HG03354 (cell line): ENCODE results near the gene AP2M1.
"Not testable (repeated sequence)": the region's sequence is repeated elsewhere in the genome, so short reads cannot be mapped to it uniquely, and the experiment has no call there.

Experiments used
- ATAC-seq: cut with Tn5 transposase; IDR thresholded peaks from one replicate; pipeline ENCODE4 v1.9.1; 2021; ENCODE audit warnings: mild to moderate bottlenecking; ENCODE audit not compliant: unreplicated experiment, poor library complexity, severe bottlenecking

AP2M1 gene

GRCh38 chr3:184155644-184156521 is 18.8 kb upstream of the AP2M1 start:
- peak; percentile 45 for ATAC-seq

GRCh38 chr3:184156522-184156955 is 18.1 kb upstream of the AP2M1 start:
- no peak for ATAC-seq

- no peak for ATAC-seq
These were observed 17.4 kb upstream of the AP2M1 start for GRCh38 chr3:184157206-184157605.

GRCh38 chr3:184158404-184158803 is 16.3 kb upstream of the AP2M1 start:
- ATAC-seq = no peak

- no peak for ATAC-seq
These were observed 14.2 kb upstream of the AP2M1 start for GRCh38 chr3:184160456-184160855.

GRCh38 chr3:184162571-184163070 is 12.0 kb upstream of the AP2M1 start:
- not testable (repeated sequence) for ATAC-seq

GRCh38 chr3:184164648-184165330 is 9.9 kb upstream of the AP2M1 start:
- no peak for ATAC-seq

GRCh38 chr3:184165543-184165942 is 9.1 kb upstream of the AP2M1 start:
- no peak for ATAC-seq

- ATAC-seq = no peak
These were observed 8.0 kb upstream of the AP2M1 start for GRCh38 chr3:184166671-184167070.

GRCh38 chr3:184167786-184168185 is 6.9 kb upstream of the AP2M1 start:
- ATAC-seq = no peak

- ATAC-seq = no peak
These were observed 6.1 kb upstream of the AP2M1 start for GRCh38 chr3:184168363-184169120.

GRCh38 chr3:184169896-184170875 is 4.5 kb upstream of the AP2M1 start:
- no peak for ATAC-seq

GRCh38 chr3:184171562-184171961 is 3.1 kb upstream of the AP2M1 start:
- ATAC-seq = no peak

GRCh38 chr3:184172681-184173373 is 1.8 kb upstream of the AP2M1 start:
- no peak for ATAC-seq

GRCh38 chr3:184173374-184173722 is 1.3 kb upstream of the AP2M1 start:
- no peak for ATAC-seq

- ATAC-seq = peak; percentile 0
These were observed 390 bp upstream of the AP2M1 start for GRCh38 chr3:184174284-184174645.

- ATAC-seq = no peak
These were observed 851 bp downstream of the AP2M1 start for GRCh38 chr3:184175506-184175905.

GRCh38 chr3:184175981-184176376 is 1.3 kb downstream of the AP2M1 start:
- ATAC-seq = no peak
